BLaER1 (cell line): ENCODE results near the gene NPAS3.

ENCODE experiments used
- H3K27ac ChIP-seq: shearing (Covaris generic); formaldehyde crosslinking; 2 replicates; pipeline ENCODE4 v1.8.1; 2022
- H3K27me3 ChIP-seq: shearing (Covaris generic); formaldehyde crosslinking; 2 replicates; pipeline ENCODE4 v1.8.1; 2022
- H3K36me3 ChIP-seq: shearing (Covaris generic); formaldehyde crosslinking; 2 replicates; pipeline ENCODE4 v1.8.1; 2022
- H3K4me1 ChIP-seq: shearing (Covaris generic); formaldehyde crosslinking; 2 replicates; pipeline ENCODE4 v1.8.1; 2022
- H3K4me2 ChIP-seq: shearing (Covaris generic); formaldehyde crosslinking; 2 replicates; pipeline ENCODE4 v1.8.1; 2022
- H3K4me3 ChIP-seq: shearing (Covaris generic); formaldehyde crosslinking; 2 replicates; pipeline ENCODE4 v1.8.1; 2022
- H3K9ac ChIP-seq: shearing (Covaris generic); formaldehyde crosslinking; 2 replicates; pipeline ENCODE4 v1.8.1; 2022
- H3K9me3 ChIP-seq: shearing (Covaris generic); formaldehyde crosslinking; 2 replicates; pipeline ENCODE4 v1.8.1; 2022
- H4K20me1 ChIP-seq: shearing (Covaris generic); formaldehyde crosslinking; 2 replicates; pipeline ENCODE4 v1.8.1; 2022
- Cebpa-rat ChIP-seq: shearing (Covaris generic); IDR thresholded peaks from 2 replicates; pipeline ENCODE4 v1.8.1; 2022

Gene NPAS3

GRCh38 chr14:33561488-33562175 is 623.0 kb downstream of the NPAS3 start:
- H4K20me1 ChIP-seq: no peaks in the 10 kb centered on the region
- no peak overlapping the region for H3K9ac ChIP-seq
- no peaks in the 10 kb centered on the region for H3K4me1 ChIP-seq
- H3K4me2 ChIP-seq: no peak overlapping the region
- H3K27ac ChIP-seq: no peak overlapping the region
- no peak for TF ChIP-seq Cebpa-rat
- H3K9me3 ChIP-seq: no peaks in the 10 kb centered on the region
- no peaks in the 10 kb centered on the region for H3K36me3 ChIP-seq
- no peak overlapping the region for H3K4me3 ChIP-seq
- no peaks in the 10 kb centered on the region for H3K27me3 ChIP-seq

DNA sequence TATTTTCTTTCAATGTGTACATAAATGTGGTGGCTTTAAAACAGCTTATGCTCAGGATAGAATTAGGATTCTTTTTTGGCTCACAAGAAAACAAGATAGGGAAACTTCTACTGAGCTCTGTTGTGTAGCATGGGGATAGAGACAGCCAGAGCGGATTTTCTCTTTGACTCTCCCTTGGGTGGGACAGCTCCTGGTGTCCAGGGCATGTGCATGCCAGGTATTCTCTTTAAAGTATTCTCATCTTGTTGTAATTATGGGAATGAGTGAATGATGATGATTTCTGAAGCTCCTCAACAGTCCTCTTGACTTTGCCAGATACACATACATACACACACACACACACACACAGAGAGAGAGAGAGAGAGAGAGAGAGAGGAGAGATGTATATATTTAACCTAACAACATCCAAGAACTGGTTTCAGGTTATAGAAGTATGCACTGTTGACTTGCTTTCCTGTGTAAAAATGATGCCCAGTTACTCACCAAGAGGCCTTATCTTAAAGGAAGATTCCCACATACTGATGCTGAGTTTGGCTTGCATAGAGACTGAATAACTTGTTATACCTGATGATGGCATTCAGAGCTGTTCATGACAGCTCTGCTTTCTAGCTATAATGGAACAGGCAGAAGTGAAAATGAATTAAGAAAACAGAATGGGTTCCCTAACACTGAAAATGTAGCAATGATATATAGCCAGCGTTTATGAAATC is 624.7 kb downstream of the NPAS3 start:
- Histone ChIP-seq H3K4me1 (no peaks in the 10 kb centered on the region), H3K27me3 (no peaks in the 10 kb centered on the region), H3K27ac (no peak overlapping the region), H3K4me3 (no peak overlapping the region), H3K9ac (no peak overlapping the region), H3K36me3 (no peaks in the 10 kb centered on the region), H3K4me2 (no peak overlapping the region), H3K9me3 (no peaks in the 10 kb centered on the region), H4K20me1 (no peaks in the 10 kb centered on the region)
- no peak for TF ChIP-seq Cebpa-rat

DNA sequence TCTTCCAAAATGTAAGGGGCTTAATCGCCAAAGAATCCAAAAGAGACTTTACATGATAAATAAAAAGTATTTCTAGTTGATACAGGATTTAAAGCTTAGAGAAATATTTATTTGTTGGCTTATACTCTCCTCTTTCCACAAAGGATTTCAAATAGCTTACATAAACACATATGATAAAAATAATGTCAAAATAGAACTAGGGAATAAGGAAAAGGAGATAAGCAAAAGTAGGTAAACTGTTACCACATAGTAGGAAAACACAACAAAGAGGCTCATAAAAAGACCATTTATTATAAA is 625.2 kb downstream of the NPAS3 start:
- Histone ChIP-seq H4K20me1 (no peaks in the 10 kb centered on the region), H3K4me2 (no peak overlapping the region), H3K27ac (no peak overlapping the region), H3K9ac (no peak overlapping the region), H3K9me3 (no peaks in the 10 kb centered on the region), H3K27me3 (no peaks in the 10 kb centered on the region), H3K4me1 (no peaks in the 10 kb centered on the region), H3K36me3 (no peaks in the 10 kb centered on the region), H3K4me3 (no peak overlapping the region)
- no peak for TF ChIP-seq Cebpa-rat

GRCh38 chr14:33564774-33565630 is 626.3 kb downstream of the NPAS3 start:
- no peak overlapping the region for H3K4me2 ChIP-seq
- H3K4me3 ChIP-seq: no peak overlapping the region
- H3K36me3 ChIP-seq: no peaks in the 10 kb centered on the region
- H3K27me3 ChIP-seq: no peaks in the 10 kb centered on the region
- TF ChIP-seq Cebpa-rat: no peak
- H3K27ac ChIP-seq: no peak overlapping the region
- H3K9me3 ChIP-seq: no peaks in the 10 kb centered on the region
- no peaks in the 10 kb centered on the region for H3K4me1 ChIP-seq
- no peak overlapping the region for H3K9ac ChIP-seq
- H4K20me1 ChIP-seq: no peaks in the 10 kb centered on the region

GRCh38 chr14:33566082-33566481 is 627.4 kb downstream of the NPAS3 start:
- Histone ChIP-seq H3K4me3 (no peak overlapping the region), H3K9ac (no peak overlapping the region), H4K20me1 (no peaks in the 10 kb centered on the region), H3K4me2 (no peak overlapping the region), H3K36me3 (no peaks in the 10 kb centered on the region), H3K27ac (no peak overlapping the region), H3K4me1 (no peaks in the 10 kb centered on the region), H3K27me3 (no peaks in the 10 kb centered on the region), H3K9me3 (no peaks in the 10 kb centered on the region)
- no peak for TF ChIP-seq Cebpa-rat

GRCh38 chr14:33567023-33567728 is 628.5 kb downstream of the NPAS3 start:
- no peak overlapping the region for H3K4me2 ChIP-seq
- TF ChIP-seq Cebpa-rat: no peak

GRCh38 chr14:33567731-33568130 is 629.1 kb downstream of the NPAS3 start:
- H3K9me3 ChIP-seq: no peaks in the 10 kb centered on the region
- no peaks in the 10 kb centered on the region for H3K4me1 ChIP-seq
- H3K9ac ChIP-seq: no peak overlapping the region
- TF ChIP-seq Cebpa-rat: no peak
- H3K4me3 ChIP-seq: no peak overlapping the region
- H4K20me1 ChIP-seq: no peaks in the 10 kb centered on the region
- H3K27ac ChIP-seq: no peak overlapping the region
- H3K36me3 ChIP-seq: no peaks in the 10 kb centered on the region
- no peaks in the 10 kb centered on the region for H3K27me3 ChIP-seq
- no peak overlapping the region for H3K4me2 ChIP-seq

More at GRCh38 chr14:33567023-33567728, 628.5 kb downstream of the NPAS3 start:
- Histone ChIP-seq H3K9me3 (no peaks in the 10 kb centered on the region), H3K4me1 (no peaks in the 10 kb centered on the region), H3K4me3 (no peak overlapping the region), H3K27me3 (no peaks in the 10 kb centered on the region), H3K9ac (no peak overlapping the region), H3K27ac (no peak overlapping the region), H3K36me3 (no peaks in the 10 kb centered on the region), H4K20me1 (no peaks in the 10 kb centered on the region)

- Histone ChIP-seq H3K27me3 (no peaks in the 10 kb centered on the region), H3K4me3 (no peak overlapping the region), H4K20me1 (no peaks in the 10 kb centered on the region), H3K36me3 (no peaks in the 10 kb centered on the region), H3K4me1 (no peaks in the 10 kb centered on the region), H3K9me3 (no peaks in the 10 kb centered on the region), H3K4me2 (no peak overlapping the region), H3K9ac (no peak overlapping the region), H3K27ac (no peak overlapping the region)
- no peak for TF ChIP-seq Cebpa-rat
These were observed 630.4 kb downstream of the NPAS3 start for GRCh38 chr14:33568935-33569579.
